HG02938 (cell line): ENCODE measurements around the gene GPATCH8.
"Not testable (repeated sequence)": the region's sequence is repeated elsewhere in the genome, so short reads cannot be mapped to it uniquely, and the experiment has no call there.

Experiments used
- ATAC-seq: cut with Tn5 transposase; IDR thresholded peaks from one replicate; pipeline ENCODE4 v1.9.1; 2021; ENCODE audit warnings: mild to moderate bottlenecking, moderate library complexity; ENCODE audit not compliant: unreplicated experiment

Gene GPATCH8

GRCh38 chr17:44378171-44378705 is 125.0 kb downstream of the GPATCH8 start:
- ATAC-seq: no peak

GRCh38 chr17:44376779-44377178 is 126.4 kb downstream of the GPATCH8 start:
- ATAC-seq: no peak

GRCh38 chr17:44376124-44376523 is 127.1 kb downstream of the GPATCH8 start:
- ATAC-seq: no peak

- ATAC-seq: no peak
These were observed 127.8 kb downstream of the GPATCH8 start for GRCh38 chr17:44375196-44376017.

GRCh38 chr17:44374306-44375195 is 128.7 kb downstream of the GPATCH8 start:
- no peak for ATAC-seq

- ATAC-seq: no peak
These were observed 131.2 kb downstream of the GPATCH8 start for GRCh38 chr17:44372036-44372435.

GRCh38 chr17:44369414-44370023 is 133.7 kb downstream of the GPATCH8 start:
- not testable (repeated sequence) for ATAC-seq

- ATAC-seq: not testable (repeated sequence)
These were observed 134.6 kb downstream of the GPATCH8 start for GRCh38 chr17:44368391-44369243.

GRCh38 chr17:44367231-44367979 is 135.8 kb downstream of the GPATCH8 start:
- ATAC-seq: no peak

- ATAC-seq: not testable (repeated sequence)
These were observed 138.2 kb downstream of the GPATCH8 start for GRCh38 chr17:44365051-44365450.

- ATAC-seq: no peak
These were observed 139.5 kb downstream of the GPATCH8 start, which contains the start of gene FAM171A2 for GRCh38 chr17:44363613-44364159. Gene FAM171A2, minus strand, starts transcription at chr17:44363853. Its CDS starts 139 bp downstream, at chr17:44363714.

- no peak for ATAC-seq
These were observed 140.1 kb downstream of the GPATCH8 start for GRCh38 chr17:44362949-44363612.

- ATAC-seq: no peak
These were observed 140.7 kb downstream of the GPATCH8 start for GRCh38 chr17:44362459-44362948.

GRCh38 chr17:44361292-44362260 is 141.6 kb downstream of the GPATCH8 start:
- ATAC-seq: no peak

GRCh38 chr17:44360826-44361225 is 142.4 kb downstream of the GPATCH8 start:
- ATAC-seq: no peak

- no peak for ATAC-seq
These were observed 143.1 kb downstream of the GPATCH8 start for GRCh38 chr17:44360144-44360533.

- ATAC-seq: no peak
These were observed 143.6 kb downstream of the GPATCH8 start for GRCh38 chr17:44359458-44360143.
